Endothelial cell of umbilical vein (primary cell): ENCODE measurements around the gene OR2AG1. TPM values are rescaled to one million over a fixed set of nuclear protein-coding genes. Genes with fewer than 3 reads are reported as not detected.

Experiments
- BruUV-seq: library from RNA; stranded (reverse); fragments of 400-500 nt; replicated peaks from 2 replicates; lab custom pipeline; 2021; lab: Mats Ljungman, UMichigan
- CTCF ChIA-PET: fragments of 300-600, 350-600 bp; sonication (Branson Sonifier 250); formaldehyde crosslinking; loops from one replicate; lab custom pipeline; 2021; ENCODE audit warnings: antibody characterized with exemption, inconsistent platforms; lab: Charles Lee
- POLR2A ChIA-PET: fragments of 300-600, 350-600 bp; sonication (Branson Sonifier 250); formaldehyde crosslinking; loops from one replicate; lab custom pipeline; 2021; ENCODE audit warnings: antibody characterized with exemption, inconsistent platforms; lab: Charles Lee
- DNase-seq: peaks from one replicate; pipeline ENCODE4 v3.0.0-alpha.2; 2011; ENCODE audit warnings: low read depth, low spot score
- FAIRE-seq: peaks from 2 replicates; lab custom pipeline; 2011; peaks lifted over from hg19 to GRCh38; lab: Jason Lieb, UNC
- H2AFZ ChIP-seq: 2 replicates; pipeline ENCODE4 v1.6.0; 2012; ENCODE audit warnings: low read depth, low read length, control low read depth, inconsistent platforms
- H3K27ac ChIP-seq: 2 replicates; pipeline ENCODE4 v1.5.1; 2011; ENCODE audit warnings: low read depth, mild to moderate bottlenecking, control low read depth, low read length, moderate library complexity; ENCODE audit not compliant: insufficient read depth
- H3K27me3 ChIP-seq, 2 experiments: 2 replicates each; pipeline versions ENCODE4 v1.6.0 to v1.6.1; 2011; ENCODE audit warnings: low read length in 2 of 2, mixed read lengths in 1 of 2; ENCODE audit not compliant: control insufficient read depth in 2 of 2, insufficient read depth in 2 of 2
- H3K36me3 ChIP-seq, 2 experiments: 2 replicates in 1 of 2; 3 replicates in 1 of 2; pipeline ENCODE4 v1.5.1; 2011; ENCODE audit warnings: low read length in 2 of 2, mild to moderate bottlenecking in 1 of 2, moderate library complexity in 1 of 2; ENCODE audit not compliant: control insufficient read depth in 2 of 2, insufficient read depth in 2 of 2; ENCODE audit errors: extremely low read depth in 1 of 2
- H3K4me1 ChIP-seq: 3 replicates; pipeline ENCODE4 v1.5.1; 2011; ENCODE audit warnings: mild to moderate bottlenecking, low read length; ENCODE audit not compliant: control insufficient read depth, insufficient read depth; ENCODE audit errors: extremely low read depth
- H3K4me2 ChIP-seq: 2 replicates; pipeline ENCODE4 v1.6.1; 2011; ENCODE audit warnings: low read length, control low read depth, mixed read lengths; ENCODE audit not compliant: insufficient read depth
- H3K4me3 ChIP-seq, 3 experiments: fragments of 200-600 bp in 1 of 3; sonication (generic), shearing (Covaris generic) in 1 of 3; replicated peaks in 1 of 3; 2 replicates each; pipeline ENCODE4 v1.5.1; 2011 to 2016; ENCODE audit warnings: control low read depth in 3 of 3, low read length in 3 of 3, mild to moderate bottlenecking in 2 of 3, inconsistent platforms in 1 of 3, low read depth in 1 of 3, moderate library complexity in 1 of 3; ENCODE audit not compliant: insufficient read depth in 1 of 3
- H3K79me2 ChIP-seq: 2 replicates; pipeline ENCODE4 v1.6.0; 2012; ENCODE audit warnings: low read length, inconsistent platforms; ENCODE audit not compliant: control insufficient read depth, insufficient read depth
- H3K9ac ChIP-seq: replicated peaks from 2 replicates; pipeline ENCODE3; 2011; ENCODE audit warnings: low read length, control low read depth; ENCODE audit not compliant: insufficient read depth; ENCODE audit errors: extremely low read depth
- H3K9me1 ChIP-seq: replicated peaks from 3 replicates; pipeline ENCODE4 v1.6.0; 2011; ENCODE audit warnings: mild to moderate bottlenecking, low read length; ENCODE audit not compliant: control insufficient read depth, insufficient read depth; ENCODE audit errors: extremely low read depth
- H3K9me3 ChIP-seq: replicated peaks from 2 replicates; pipeline ENCODE4 v1.5.1; 2012; ENCODE audit warnings: low read length, inconsistent platforms; ENCODE audit not compliant: control insufficient read depth, insufficient read depth
- H4K20me1 ChIP-seq: replicated peaks from 2 replicates; pipeline ENCODE3; 2011; ENCODE audit warnings: mild to moderate bottlenecking, low read length; ENCODE audit not compliant: control insufficient read depth, insufficient read depth; ENCODE audit errors: extremely low read depth
- EZH2 ChIP-seq: IDR thresholded peaks from 2 replicates; pipeline ENCODE4 v1.6.1; 2012; ENCODE audit warnings: borderline replicate concordance, low read depth, mild to moderate bottlenecking, moderate library complexity, low read length, inconsistent platforms; ENCODE audit not compliant: severe bottlenecking
- FOS ChIP-seq: IDR thresholded peaks from 2 replicates; pipeline ENCODE4 v1.6.1; 2011; ENCODE audit warnings: mild to moderate bottlenecking, low read length, moderate library complexity, borderline replicate concordance; ENCODE audit not compliant: insufficient read depth
- GATA2 ChIP-seq: IDR thresholded peaks from 2 replicates; pipeline ENCODE4 v1.7.0; 2011; ENCODE audit warnings: low read depth, mild to moderate bottlenecking, moderate library complexity, mixed read lengths, low read length; ENCODE audit not compliant: insufficient read length, insufficient read depth
- JUN ChIP-seq: IDR thresholded peaks from 2 replicates; pipeline ENCODE4 v1.6.1; 2011; ENCODE audit warnings: borderline replicate concordance, low read depth; ENCODE audit not compliant: insufficient read length, insufficient read depth
- MYC ChIP-seq: IDR thresholded peaks from one replicate; pipeline ENCODE4 v1.6.1; 2011; ENCODE audit warnings: mild to moderate bottlenecking, low read depth, low read length
- POLR2A ChIP-seq: IDR thresholded peaks from 2 replicates; pipeline ENCODE4 v1.6.1; 2012; ENCODE audit warnings: low read depth, mild to moderate bottlenecking, control low read depth, low read length
- POLR2AphosphoS5 ChIP-seq: IDR thresholded peaks from 2 replicates; pipeline ENCODE4 v1.6.1; 2012; ENCODE audit warnings: low read depth, mild to moderate bottlenecking, control low read depth, low read length, moderate library complexity; ENCODE audit not compliant: insufficient read depth
- dilution Hi-C: fragments of 300-500 bp; cut with MboI; formaldehyde crosslinking; loops from one replicate; pipeline ENCODE4 v1.15.0; 2019; ENCODE audit warnings: low sequenced_read_pairs; ENCODE audit not compliant: extremely low pct_ligation_motif_present
- intact Hi-C: fragments of 100-400 bp; cut with micrococcal nuclease; formaldehyde crosslinking; loops from one replicate; pipeline ENCODE4 v1.10.0; 2022
- polyA plus RNA-seq, 4 experiments: library from polyadenylated mRNA; depleted of rRNA in 3 of 4; stranded (reverse) in 3 of 4; unstranded in 1 of 4; fragments of >200 nt; gene quantifications; 2 replicates each; pipeline versions ENCODE4 v1.2.1 to v1.2.3, GENCODE V29; 2011 to 2012; ENCODE audit warnings: missing spikeins in 1 of 4
- total RNA-seq: library from RNA; stranded (reverse); gene quantifications from 2 replicates; pipeline ENCODE4 v1.2.3, GENCODE V29; 2021
- TF ChIP-seq, protein P1 (sequence below), 2 donors: IDR thresholded peaks; 1 replicate in 1 of 2; 2 replicates in 1 of 2; pipeline ENCODE4 v1.5.1; 2011; ENCODE audit warnings: low read length in 2 of 2, mild to moderate bottlenecking in 2 of 2, moderate library complexity in 2 of 2, control low read depth in 1 of 2, inconsistent platforms in 1 of 2, low read depth in 1 of 2; ENCODE audit not compliant: insufficient read depth in 1 of 2; ENCODE audit errors: extremely low read depth in 1 of 2
- TF ChIP-seq, protein P2 (sequence below): IDR thresholded peaks from 2 replicates; pipeline ENCODE4 v1.6.1; 2011; ENCODE audit not compliant: insufficient read depth, insufficient read length

The OR2AG1 gene
- total and polyA plus RNA-seq, 2 donors (not counting 3 experiments of a cell fraction or from before 2014, with no cell fraction given): not detected

DNA sequence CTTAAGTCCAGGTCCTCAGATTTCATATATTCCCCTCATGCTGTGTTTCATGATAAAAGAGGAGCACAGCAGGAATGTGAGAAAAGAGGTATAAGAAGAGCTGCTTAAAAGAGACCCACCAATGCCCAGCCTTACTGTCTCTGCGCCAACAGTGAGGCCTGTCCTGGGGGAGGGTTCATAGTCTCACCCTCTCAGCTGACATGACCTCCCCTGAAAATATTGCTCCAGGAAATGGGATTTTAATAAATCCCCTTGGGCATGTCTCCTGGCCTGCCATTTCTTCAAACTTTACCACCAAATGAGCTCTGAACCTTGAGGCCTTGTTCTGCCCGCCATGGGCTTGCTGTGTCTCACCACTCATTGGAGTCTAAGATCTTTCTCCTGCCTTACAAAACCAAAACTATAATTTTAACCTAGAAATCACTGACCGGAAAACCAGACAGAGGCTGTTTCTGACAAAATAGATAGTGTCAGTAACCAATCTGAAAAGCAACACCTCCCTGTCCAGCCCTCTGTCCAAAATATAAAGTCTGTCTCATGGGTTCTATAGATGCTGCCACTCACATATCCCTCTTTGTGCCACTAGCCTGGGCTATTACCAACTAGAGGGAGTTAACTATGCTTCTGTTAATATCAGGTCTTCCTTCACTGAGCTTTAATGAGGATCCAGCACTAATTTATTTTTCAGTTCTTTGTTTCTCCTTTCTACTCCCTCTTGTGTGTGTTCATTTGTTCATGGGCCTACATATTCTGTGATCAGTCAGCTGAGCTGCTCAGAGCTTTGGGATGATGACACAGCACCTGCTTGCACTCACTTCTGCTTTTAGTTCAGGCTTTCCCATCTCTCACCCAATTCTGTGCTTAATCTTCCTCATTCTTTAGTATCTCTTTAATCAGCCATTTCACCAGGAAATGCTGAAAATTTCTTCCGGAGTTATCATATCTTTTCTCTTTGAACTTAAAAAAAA lies 10.6 kb upstream of the OR2AG1 start, which contains the start of gene OR2AG2:
Gene OR2AG2, minus strand, starts transcription at position 51 of the 968 bp plus-strand sequence. CDS start 3,019 bp downstream, outside the sequence.
- dilution Hi-C loops: no loop called here
- CTCF ChIA-PET: interaction anchor here (0.8 to 1.0 kb wide), 2 partner anchors 17 to 39 kb away, joined by 3 read pairs; no protein-coding TSS in a partner anchor

More for the DNA sequence above, 10.6 kb upstream of the OR2AG1 start, which contains the start of gene OR2AG2:
- DNase-seq (no peak), FAIRE-seq (no peak)
- POLR2A ChIA-PET: no interaction called here
- no TSS peak for BruUV-seq
- no peaks in the 10 kb centered on the region for H3K9me1 ChIP-seq
- no peaks in the 10 kb centered on the region for H3K79me2 ChIP-seq
- no peaks in the 10 kb centered on the region for H3K4me1 ChIP-seq
- peaks cover 2 to 3% of the 10 kb centered on the region in 2 experiments for H3K27me3 ChIP-seq
- no peak within 1 kb of the TSS for H3K4me3 ChIP-seq
- no peaks in the 10 kb centered on the region for H3K9me3 ChIP-seq
- H3K9ac ChIP-seq: no peak within 1 kb of the TSS
- H2AFZ ChIP-seq: no peak within 1 kb of the TSS
- no peaks in the 10 kb centered on the region for H4K20me1 ChIP-seq
- intact Hi-C loops: no loop called here
- H3K27ac ChIP-seq: no peak within 1 kb of the TSS
- no peak within 1 kb of the TSS for H3K4me2 ChIP-seq
- no peak for TF ChIP-seq FOS
- no peak for TF ChIP-seq GATA2
- no peak for TF ChIP-seq MYC
- TF ChIP-seq, protein P1, sequence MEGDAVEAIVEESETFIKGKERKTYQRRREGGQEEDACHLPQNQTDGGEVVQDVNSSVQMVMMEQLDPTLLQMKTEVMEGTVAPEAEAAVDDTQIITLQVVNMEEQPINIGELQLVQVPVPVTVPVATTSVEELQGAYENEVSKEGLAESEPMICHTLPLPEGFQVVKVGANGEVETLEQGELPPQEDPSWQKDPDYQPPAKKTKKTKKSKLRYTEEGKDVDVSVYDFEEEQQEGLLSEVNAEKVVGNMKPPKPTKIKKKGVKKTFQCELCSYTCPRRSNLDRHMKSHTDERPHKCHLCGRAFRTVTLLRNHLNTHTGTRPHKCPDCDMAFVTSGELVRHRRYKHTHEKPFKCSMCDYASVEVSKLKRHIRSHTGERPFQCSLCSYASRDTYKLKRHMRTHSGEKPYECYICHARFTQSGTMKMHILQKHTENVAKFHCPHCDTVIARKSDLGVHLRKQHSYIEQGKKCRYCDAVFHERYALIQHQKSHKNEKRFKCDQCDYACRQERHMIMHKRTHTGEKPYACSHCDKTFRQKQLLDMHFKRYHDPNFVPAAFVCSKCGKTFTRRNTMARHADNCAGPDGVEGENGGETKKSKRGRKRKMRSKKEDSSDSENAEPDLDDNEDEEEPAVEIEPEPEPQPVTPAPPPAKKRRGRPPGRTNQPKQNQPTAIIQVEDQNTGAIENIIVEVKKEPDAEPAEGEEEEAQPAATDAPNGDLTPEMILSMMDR (IDR thresholded peaks at IDR 0.05; ENCODE audit: extremely low read depth in 1 of 2, insufficient read depth in 1 of 2, low read depth in 1 of 2, low read length in 2 of 2): no peak
- TF ChIP-seq, protein P2, sequence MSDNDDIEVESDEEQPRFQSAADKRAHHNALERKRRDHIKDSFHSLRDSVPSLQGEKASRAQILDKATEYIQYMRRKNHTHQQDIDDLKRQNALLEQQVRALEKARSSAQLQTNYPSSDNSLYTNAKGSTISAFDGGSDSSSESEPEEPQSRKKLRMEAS: no peak
- no peak for TF ChIP-seq POLR2AphosphoS5
- TF ChIP-seq EZH2: no peak
- TF ChIP-seq JUN: no peak
- TF ChIP-seq POLR2A: no peak
- H3K36me3 ChIP-seq: no peaks in the 10 kb centered on the region
